MCF 10A (cell line): ENCODE results near the gene SLC1A4. TPM values are rescaled to one million over a fixed set of nuclear protein-coding genes. Genes with fewer than 3 reads are reported as not detected.

Experiments
- BruUV-seq: library from RNA; stranded (reverse); fragments of 400-500 nt; replicated peaks from 2 replicates; lab custom pipeline; 2021; lab: Mats Ljungman, UMichigan
- CTCF ChIA-PET: fragments of 300-600 bp; sonication (Branson Sonifier 250); formaldehyde crosslinking; extraction: SDS; loops from one replicate; lab custom pipeline; 2021; ENCODE audit warnings: antibody characterized with exemption, inconsistent platforms; lab: Yijun Ruan, JAX
- POLR2A ChIA-PET: fragments of 300-600, 350-650 bp; sonication (Branson Sonifier 250); formaldehyde crosslinking; extraction: SDS; loops from one replicate; lab custom pipeline; 2020; ENCODE audit warnings: antibody characterized with exemption, inconsistent platforms; lab: Yijun Ruan, JAX
- DNase-seq: peaks from one replicate; pipeline ENCODE4 v3.0.0-alpha.2; 2018; ENCODE audit not compliant: unreplicated experiment
- H3K27ac Mint-ChIP-seq: one replicate; pipeline ENCODE4 v1.8.0; 2022; ENCODE audit warnings: mild to moderate bottlenecking, low read depth, mixed read lengths; ENCODE audit not compliant: unreplicated experiment
- H3K27me3 Mint-ChIP-seq: one replicate; pipeline ENCODE4 v1.8.0; 2022; ENCODE audit warnings: mixed read lengths; ENCODE audit not compliant: insufficient read depth, unreplicated experiment
- H3K36me3 Mint-ChIP-seq: one replicate; pipeline ENCODE4 v1.8.0; 2022; ENCODE audit warnings: mild to moderate bottlenecking, moderate library complexity, mixed read lengths; ENCODE audit not compliant: insufficient read depth, unreplicated experiment
- H3K4me1 Mint-ChIP-seq: one replicate; pipeline ENCODE4 v1.8.0; 2022; ENCODE audit warnings: mixed read lengths; ENCODE audit not compliant: insufficient read depth, unreplicated experiment
- H3K4me3 Mint-ChIP-seq: one replicate; pipeline ENCODE4 v1.8.0; 2022; ENCODE audit warnings: mild to moderate bottlenecking, moderate library complexity, mixed read lengths; ENCODE audit not compliant: unreplicated experiment
- H3K9me3 Mint-ChIP-seq: one replicate; pipeline ENCODE4 v1.8.0; 2022; ENCODE audit warnings: mixed read lengths; ENCODE audit not compliant: unreplicated experiment
- intact Hi-C: fragments of 100-400 bp; cut with micrococcal nuclease; formaldehyde crosslinking; loops from 2 replicates; pipeline ENCODE4 v1.14.1; 2022
- total RNA-seq: library from RNA; stranded (reverse); gene quantifications from 2 replicates; pipeline ENCODE4 v1.2.3, GENCODE V29; 2022
- TF ChIP-seq, protein P1 (sequence below): fragments of 200-600 bp; IDR thresholded peaks from one replicate; pipeline ENCODE4 v1.8.0; 2022; ENCODE audit warnings: antibody characterized with exemption, mild to moderate bottlenecking; ENCODE audit not compliant: unreplicated experiment

Gene SLC1A4
- total RNA-seq, 1 experiment from 2014 or later = 36.0 TPM

DNA sequence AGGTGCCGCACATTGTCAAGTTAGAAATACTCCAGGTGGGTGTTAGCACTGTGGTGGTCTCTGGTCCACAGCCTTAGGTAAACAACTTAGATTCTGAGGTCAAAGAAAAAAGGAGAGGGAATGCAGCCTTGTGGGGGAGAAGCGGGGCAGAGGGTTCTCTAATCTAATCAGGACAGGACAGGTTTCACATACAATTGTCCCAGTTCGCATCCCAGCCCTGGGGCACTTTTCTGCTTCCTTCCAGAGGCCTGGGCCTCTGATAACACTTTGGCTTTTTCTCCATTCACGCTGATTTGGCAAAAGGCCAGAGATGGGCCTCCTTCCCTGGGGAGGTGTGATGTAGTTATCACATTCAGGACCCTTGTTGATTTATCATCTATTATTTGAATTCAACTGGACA, 32.5 kb downstream of the SLC1A4 start:
- TF ChIP-seq, protein P1, sequence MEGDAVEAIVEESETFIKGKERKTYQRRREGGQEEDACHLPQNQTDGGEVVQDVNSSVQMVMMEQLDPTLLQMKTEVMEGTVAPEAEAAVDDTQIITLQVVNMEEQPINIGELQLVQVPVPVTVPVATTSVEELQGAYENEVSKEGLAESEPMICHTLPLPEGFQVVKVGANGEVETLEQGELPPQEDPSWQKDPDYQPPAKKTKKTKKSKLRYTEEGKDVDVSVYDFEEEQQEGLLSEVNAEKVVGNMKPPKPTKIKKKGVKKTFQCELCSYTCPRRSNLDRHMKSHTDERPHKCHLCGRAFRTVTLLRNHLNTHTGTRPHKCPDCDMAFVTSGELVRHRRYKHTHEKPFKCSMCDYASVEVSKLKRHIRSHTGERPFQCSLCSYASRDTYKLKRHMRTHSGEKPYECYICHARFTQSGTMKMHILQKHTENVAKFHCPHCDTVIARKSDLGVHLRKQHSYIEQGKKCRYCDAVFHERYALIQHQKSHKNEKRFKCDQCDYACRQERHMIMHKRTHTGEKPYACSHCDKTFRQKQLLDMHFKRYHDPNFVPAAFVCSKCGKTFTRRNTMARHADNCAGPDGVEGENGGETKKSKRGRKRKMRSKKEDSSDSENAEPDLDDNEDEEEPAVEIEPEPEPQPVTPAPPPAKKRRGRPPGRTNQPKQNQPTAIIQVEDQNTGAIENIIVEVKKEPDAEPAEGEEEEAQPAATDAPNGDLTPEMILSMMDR = no peak
- no TSS peak for BruUV-seq
- Mint-ChIP-seq H3K4me3 (no peak overlapping the region), H3K27ac (no peak overlapping the region), H3K4me1 (peaks cover 6% of the 10 kb centered on the region), H3K27me3 (no peaks in the 10 kb centered on the region), H3K9me3 (no peaks in the 10 kb centered on the region), H3K36me3 (peaks cover 27% of the 10 kb centered on the region)
- ChIA-PET CTCF (interaction anchor here (0.6 kb wide), 1 partner anchor 26 kb away, joined by 3 read pairs; no protein-coding TSS in a partner anchor), POLR2A (interaction anchor here (0.7 kb wide), 1 partner anchor 495 kb away, joined by 3 read pairs; no protein-coding TSS in a partner anchor)
- DNase-seq = no peak
- intact Hi-C loops = no loop called here

DNA sequence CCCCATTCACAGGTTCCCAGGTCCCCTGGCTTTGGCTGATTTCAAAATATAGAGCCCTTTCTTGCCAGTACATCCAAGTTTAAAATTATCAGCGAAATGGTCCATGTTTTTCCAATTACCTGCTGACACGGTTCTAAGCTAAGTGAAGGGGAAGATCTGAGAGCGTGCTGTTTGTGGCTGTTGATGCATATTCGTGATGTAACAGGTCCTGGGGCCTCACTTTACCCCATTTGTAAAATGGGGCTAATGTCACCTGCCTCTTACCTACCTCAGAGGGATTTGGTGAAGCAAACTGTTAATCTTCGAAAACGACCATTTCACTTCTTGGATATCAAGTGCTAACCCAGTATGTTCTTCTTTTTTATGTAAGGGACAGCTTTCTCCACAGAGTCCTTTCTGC, 33.0 kb downstream of the SLC1A4 start:
- H3K9me3 Mint-ChIP-seq = no peaks in the 10 kb centered on the region
- intact Hi-C loops = no loop called here
- BruUV-seq = TSS peak; percentile 34
- H3K36me3 Mint-ChIP-seq = peaks cover 23% of the 10 kb centered on the region
- DNase-seq = no peak
- TF ChIP-seq, protein P1 = no peak
- H3K4me3 Mint-ChIP-seq = no peak overlapping the region
- H3K27ac Mint-ChIP-seq = no peak overlapping the region
- H3K27me3 Mint-ChIP-seq = no peaks in the 10 kb centered on the region
- ChIA-PET POLR2A (no interaction called here), CTCF (interaction anchor here (1.7 kb wide), 1 partner anchor 14 kb away, joined by 5 read pairs; no protein-coding TSS in a partner anchor)
- peaks cover 6% of the 10 kb centered on the region for H3K4me1 Mint-ChIP-seq

DNA sequence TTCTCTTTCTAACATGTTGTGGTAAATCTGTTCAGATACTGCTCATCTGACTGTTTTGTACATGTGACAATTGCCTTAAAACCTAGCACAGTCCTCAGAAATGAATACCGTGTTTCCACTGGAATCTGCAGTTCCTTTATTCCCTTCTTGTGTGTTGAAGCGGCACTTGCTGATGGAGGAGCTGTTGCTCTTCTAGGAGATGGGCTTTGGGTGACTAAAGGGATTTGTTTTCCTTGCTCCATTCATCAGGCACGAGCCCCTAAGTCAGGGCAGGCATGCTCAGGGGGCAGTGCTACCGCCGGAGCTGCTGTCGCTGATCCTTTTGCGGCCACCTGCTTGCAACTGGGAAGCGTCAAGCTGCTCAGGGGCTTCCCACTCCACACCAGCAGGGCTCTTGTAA, 34.5 kb downstream of the SLC1A4 start:
- ChIA-PET POLR2A (interaction anchor here (0.6 kb wide), 1 partner anchor 342 kb away, joined by 3 read pairs; no protein-coding TSS in a partner anchor), CTCF (interaction anchor here (0.6 to 6.7 kb wide), 5 partner anchors 16 to 511 kb away, joined by 3 to 36 read pairs (median 4); no protein-coding TSS in a partner anchor)
- Mint-ChIP-seq H3K27ac (peak overlapping the region; percentile 53), H3K36me3 (peaks cover 14% of the 10 kb centered on the region), H3K9me3 (no peaks in the 10 kb centered on the region), H3K27me3 (no peaks in the 10 kb centered on the region), H3K4me3 (no peak overlapping the region), H3K4me1 (peaks cover 11% of the 10 kb centered on the region)
- no peak for DNase-seq
- intact Hi-C loops = no loop called here
- BruUV-seq = no TSS peak
- TF ChIP-seq, protein P1 = no peak

DNA sequence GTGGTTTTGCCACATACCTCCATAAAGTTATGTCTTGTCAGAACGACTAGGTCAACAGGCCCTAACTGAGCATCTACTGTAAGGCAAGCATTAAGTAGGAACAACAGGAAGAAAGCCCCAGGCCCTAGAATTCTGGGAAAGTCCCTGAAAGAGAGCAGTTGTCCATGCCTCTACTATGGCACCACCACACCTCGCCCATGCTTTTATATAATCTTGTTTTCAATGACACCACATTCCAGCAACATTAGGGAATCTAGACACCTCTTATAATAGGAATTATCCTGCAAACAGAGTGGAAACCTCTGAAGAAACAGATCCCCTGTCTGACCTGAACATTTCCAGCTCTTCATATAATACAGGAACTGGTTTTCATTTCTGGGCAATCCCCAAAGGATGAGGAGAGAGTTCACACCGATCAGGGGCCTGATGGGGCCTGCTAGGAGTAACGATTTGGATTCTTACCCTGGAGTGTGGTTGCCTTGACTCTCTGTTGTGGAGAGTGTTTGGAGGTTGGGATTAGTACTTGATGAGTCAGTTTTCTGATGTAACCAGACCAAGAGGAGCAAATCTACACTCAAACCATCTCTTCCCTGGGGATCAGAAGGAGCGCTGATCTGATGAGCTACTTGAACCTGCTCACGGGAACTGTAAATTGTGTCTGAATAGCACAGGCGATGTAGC, 35.1 kb downstream of the SLC1A4 start:
- Mint-ChIP-seq H3K4me3 (no peak overlapping the region), H3K27ac (peak overlapping the region; percentile 53), H3K36me3 (peaks cover 14% of the 10 kb centered on the region), H3K4me1 (peaks cover 11% of the 10 kb centered on the region), H3K27me3 (no peaks in the 10 kb centered on the region), H3K9me3 (no peaks in the 10 kb centered on the region)
- CTCF ChIA-PET = interaction anchor here (0.6 to 6.7 kb wide), 2 partner anchors 107 to 510 kb away, joined by 3 to 36 read pairs; no protein-coding TSS in a partner anchor
- intact Hi-C loops = no loop called here
- no TSS peak for BruUV-seq
- TF ChIP-seq, protein P1 = no peak
- POLR2A ChIA-PET = interaction anchor here (0.6 kb wide), 1 partner anchor 342 kb away, joined by 3 read pairs; no protein-coding TSS in a partner anchor
- DNase-seq = peak; percentile 57
